DMS153 treated with DMSO at 0.1 percent for 48 hours (cell line): Measurements from ENCODE around the gene STIMATE.

ENCODE experiments used
- DNase-seq: peaks from one replicate; lab custom pipeline; 2025; ENCODE audit not compliant: unreplicated experiment; lab: John Stamatoyannopoulos, UW

Gene STIMATE

GRCh38 chr3:52793702-52794611, 103.4 kb downstream of the STIMATE start:
- no peak for DNase-seq

DNA sequence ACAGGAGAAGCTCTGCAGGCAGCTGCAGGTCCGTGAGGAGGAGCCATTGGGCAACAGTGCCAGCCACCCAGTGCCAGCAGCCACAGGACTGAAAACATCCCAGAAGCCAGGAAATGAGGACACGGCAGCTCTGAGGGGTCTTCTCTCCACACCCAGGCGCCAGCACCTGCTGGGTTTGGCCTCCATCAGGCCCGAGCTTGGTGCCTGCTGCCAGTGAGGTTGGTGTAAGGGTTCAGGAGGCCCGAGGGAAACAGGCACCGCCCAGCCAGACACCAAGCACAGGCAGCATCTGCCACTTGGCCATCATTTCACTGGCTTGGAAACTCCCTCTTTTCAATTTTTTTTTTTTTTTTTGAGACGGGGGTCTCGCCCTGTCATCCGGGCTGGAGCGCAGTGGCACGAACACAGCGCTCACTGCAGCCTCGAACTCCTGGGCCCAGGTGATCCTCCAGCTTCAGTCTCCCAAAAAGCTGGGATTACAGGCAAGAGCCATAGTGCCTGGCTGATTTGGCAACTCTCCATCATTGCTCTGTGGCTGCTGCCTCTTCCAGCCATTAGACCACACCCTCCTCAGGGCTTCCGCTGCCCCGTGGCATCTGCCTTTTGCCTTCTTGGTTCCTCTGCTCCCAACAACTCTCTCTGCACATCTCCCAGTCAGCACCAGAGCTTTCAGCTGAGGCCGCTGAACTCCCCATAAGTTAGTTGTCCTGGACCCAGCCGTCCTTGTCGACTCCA, 104.2 kb downstream of the STIMATE start:
- no peak for DNase-seq

DNA sequence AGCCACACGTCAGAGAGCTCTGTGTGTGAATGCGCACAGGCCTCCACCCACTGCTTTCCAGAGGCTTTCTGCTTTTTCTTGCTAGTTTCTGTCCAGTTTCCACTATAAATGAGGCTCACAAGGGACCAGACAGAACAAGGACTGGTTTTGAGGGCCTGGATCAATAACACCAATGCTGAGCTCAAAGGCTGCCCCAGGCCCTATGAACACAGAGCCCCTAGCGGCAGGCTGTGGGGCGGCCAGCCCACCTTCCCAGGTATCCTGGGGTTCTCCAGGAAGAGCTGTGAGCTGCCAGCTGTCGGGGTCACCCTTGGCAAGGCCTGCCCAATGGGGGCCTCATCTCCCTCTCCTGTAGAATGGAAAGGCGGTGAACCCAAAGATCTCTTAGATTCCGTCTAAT, 104.9 kb downstream of the STIMATE start:
- no peak for DNase-seq

DNA sequence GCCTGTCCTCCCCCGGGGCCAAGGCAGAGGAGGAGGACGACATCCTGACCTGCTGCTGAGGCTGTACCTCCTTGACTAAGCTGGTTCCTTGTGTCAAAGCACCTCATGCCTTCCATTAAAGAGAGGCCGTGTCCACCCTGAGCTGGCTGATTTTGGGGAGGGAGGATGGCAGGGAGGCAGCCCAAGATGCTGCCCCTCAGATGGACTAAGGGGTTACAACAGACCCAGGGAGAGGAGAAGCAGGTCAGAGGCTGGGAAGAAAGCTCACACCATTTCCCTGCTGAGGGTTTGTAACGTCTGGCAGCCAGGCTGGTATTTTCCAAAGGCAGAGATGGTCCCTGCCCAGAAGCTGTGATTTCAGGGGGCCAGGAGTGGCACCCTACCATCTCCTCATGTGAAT, 105.4 kb downstream of the STIMATE start:
- no peak for DNase-seq

DNA sequence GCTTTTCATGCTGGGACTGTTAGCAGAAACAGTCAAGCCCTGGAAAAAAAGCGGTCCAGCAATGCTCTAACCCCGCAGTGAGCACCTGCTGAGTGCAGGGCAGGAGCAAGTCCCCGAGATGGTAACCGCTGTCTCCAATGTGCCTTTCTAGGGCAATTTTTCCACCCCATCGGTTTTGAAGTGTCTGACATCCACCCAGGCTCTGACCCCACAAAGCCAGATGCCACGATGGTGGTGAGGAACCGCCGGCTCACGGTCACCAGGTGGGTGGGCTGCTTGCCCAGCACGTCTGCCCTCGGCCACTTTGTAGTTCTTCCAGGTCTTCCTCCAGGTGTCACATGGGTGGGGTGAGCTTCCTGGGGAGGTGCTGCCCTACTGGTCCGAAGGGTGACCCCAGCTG, 106.0 kb downstream of the STIMATE start:
- DNase-seq: no peak

- DNase-seq: no peak
Measured at GRCh38 chr3:52790741-52791140, 106.6 kb downstream of the STIMATE start.

DNA sequence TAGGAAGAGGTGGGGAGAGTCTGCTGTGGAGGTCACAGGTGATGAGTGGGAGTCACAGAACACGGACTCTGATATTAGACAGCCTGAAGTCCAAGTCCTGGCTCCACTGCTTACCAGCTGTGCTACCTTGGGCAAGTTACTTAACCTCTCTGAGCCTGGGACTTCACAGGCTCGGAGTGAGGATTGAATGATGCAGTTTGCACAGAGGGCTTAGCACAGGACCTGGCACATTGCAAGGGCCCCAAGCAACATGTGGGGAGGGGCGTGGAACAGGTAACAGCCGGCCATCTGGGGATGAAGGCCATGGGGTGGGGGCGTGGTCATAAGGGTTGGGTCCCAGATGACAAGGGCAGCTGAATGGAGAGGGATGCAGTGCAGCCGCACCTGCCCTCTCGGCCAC, 107.0 kb downstream of the STIMATE start:
- DNase-seq: no peak

DNA sequence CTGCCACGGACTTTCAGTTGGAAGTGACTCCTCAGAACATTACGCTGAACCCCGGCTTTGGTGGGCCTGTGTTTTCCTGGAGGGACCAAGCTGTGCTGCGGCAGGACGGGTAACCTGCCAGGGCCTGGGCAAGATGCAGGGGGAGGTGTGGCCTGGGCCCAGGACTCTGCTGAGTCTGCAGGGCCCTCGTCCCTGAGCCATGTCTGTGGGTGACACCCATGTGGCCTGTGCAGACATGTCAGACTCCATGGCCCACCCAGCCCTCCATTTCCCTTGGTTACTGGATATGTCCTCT, 107.7 kb downstream of the STIMATE start:
- DNase-seq: no peak

DNA sequence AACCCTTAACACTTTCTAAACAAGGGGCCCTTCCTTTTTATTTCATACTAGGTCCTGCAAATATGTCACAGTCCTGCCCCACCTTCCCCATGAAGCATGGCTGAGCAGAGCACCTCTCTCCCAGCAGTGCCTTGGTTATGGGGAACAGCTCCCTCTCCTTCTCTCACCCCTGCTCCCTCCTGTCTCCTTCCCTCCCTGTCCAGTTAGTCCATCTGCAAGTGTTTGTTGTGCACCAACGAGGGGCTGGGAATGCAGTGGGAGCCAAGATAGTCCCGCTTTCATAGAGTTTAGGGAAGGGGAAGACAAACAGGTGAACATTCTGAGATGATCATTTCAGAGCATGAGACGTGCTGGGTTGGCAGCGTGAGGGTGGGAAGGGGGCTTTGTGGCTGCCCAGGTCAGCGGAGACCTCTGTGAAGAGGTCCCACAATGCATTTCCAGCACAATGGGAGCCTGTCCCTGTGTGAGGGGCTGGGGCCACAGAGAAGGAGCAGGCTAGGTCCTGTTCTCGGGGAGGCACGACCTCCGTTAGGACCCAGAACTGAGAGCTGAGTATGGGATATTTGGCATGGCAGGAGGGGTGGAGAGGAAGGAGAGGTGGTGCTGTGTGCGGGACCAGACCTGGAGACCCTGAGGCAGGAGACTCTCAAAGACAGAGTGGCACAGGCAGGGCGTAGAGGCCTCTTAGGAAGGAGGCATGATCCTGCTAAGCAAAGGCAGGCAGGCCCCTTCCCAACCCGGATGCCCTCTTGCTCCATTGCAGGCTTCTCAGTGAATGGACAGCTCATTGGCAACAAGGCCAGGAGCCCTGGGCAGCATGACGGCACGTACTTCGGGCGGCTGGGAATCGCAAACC, 108.2 kb downstream of the STIMATE start:
- DNase-seq: no peak

- no peak for DNase-seq
Measured at GRCh38 chr3:52787672-52788625, 109.4 kb downstream of the STIMATE start.

DNA sequence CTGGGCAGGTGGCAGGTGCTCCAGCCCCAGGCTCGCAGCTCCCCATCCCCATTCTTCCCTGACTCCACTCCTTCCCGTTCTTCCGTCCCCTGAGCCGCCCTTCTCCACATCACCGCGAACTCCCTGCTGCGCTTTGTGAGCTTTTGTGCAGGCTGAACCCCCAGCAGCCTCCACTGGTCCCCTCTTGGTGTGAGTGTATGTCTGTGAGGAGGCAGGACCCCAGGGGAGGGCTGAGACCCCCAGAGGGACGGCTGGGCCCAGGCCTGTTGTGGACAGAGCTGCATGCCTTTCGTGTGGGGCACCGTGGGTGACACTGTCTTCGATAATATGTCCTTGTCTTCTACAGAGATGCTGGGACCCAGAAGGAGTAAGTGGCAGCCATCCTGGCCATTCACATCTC, 110.1 kb downstream of the STIMATE start:
- no peak for DNase-seq
